Fibroblast of peridontal ligament (primary cell): ENCODE results near the gene BUB1.
"Not testable (repeated sequence)": the region's sequence is repeated elsewhere in the genome, so short reads cannot be mapped to it uniquely, and the experiment has no call there.

Experiments
- DNase-seq: peaks from one replicate; pipeline ENCODE4 v3.0.0-alpha.2; 2010; ENCODE audit errors: extremely low read depth

Gene BUB1

GRCh38 chr2:110603917-110604591, 73.8 kb downstream of the BUB1 start:
- DNase-seq = not testable (repeated sequence)

GRCh38 chr2:110602139-110602538, 75.7 kb downstream of the BUB1 start:
- DNase-seq = not testable (repeated sequence)

GRCh38 chr2:110591973-110592372, 85.9 kb downstream of the BUB1 start:
- DNase-seq = not testable (repeated sequence)

- DNase-seq = not testable (repeated sequence)
Measured at GRCh38 chr2:110589677-110590330, 88.1 kb downstream of the BUB1 start.

GRCh38 chr2:110588520-110588919, 89.3 kb downstream of the BUB1 start:
- DNase-seq = not testable (repeated sequence)
